ENCODE results near the gene MOB3A.

DNA sequence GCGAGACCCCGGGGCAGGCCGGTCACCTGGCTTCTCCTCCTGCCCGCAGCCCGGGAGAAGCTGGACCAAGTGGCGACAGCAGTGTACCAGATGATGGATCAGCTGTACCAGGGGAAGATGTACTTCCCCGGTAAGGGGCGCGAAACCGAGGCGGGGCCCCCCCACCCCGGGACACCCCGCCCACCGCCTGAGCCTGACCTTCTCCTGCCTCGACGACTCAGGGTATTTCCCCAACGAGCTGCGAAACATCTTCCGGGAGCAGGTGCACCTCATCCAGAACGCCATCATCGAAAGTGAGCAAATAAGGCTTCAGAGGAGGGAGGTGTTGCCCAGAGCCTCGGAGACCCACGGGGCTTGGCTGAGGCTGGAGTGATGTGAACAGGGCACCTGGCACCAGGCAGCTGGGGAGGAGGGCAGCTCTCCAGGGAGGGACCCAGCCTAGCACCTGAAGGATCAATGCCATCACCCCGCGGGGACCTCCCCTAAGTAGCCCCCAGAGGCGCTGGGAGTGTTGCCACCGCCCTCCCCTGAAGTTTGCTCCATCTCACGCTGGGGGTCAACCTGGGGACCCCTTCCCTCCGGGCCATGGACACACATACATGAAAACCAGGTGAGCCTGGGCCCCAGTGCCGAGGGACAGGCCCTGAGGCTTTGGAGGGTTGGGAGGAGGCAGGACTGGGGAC is 1.2 kb upstream of the MOB3A start:
- TF ChIP-seq ZFX (IDR thresholded peaks at IDR 0.05; ENCODE audit: borderline replicate concordance), result no peak
- TF ChIP-seq, protein P1, sequence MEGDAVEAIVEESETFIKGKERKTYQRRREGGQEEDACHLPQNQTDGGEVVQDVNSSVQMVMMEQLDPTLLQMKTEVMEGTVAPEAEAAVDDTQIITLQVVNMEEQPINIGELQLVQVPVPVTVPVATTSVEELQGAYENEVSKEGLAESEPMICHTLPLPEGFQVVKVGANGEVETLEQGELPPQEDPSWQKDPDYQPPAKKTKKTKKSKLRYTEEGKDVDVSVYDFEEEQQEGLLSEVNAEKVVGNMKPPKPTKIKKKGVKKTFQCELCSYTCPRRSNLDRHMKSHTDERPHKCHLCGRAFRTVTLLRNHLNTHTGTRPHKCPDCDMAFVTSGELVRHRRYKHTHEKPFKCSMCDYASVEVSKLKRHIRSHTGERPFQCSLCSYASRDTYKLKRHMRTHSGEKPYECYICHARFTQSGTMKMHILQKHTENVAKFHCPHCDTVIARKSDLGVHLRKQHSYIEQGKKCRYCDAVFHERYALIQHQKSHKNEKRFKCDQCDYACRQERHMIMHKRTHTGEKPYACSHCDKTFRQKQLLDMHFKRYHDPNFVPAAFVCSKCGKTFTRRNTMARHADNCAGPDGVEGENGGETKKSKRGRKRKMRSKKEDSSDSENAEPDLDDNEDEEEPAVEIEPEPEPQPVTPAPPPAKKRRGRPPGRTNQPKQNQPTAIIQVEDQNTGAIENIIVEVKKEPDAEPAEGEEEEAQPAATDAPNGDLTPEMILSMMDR (IDR thresholded peaks at IDR 0.05), result peak; percentile 24

Data from 22Rv1 (cell line).